ENCODE measurements around the gene LRP11. TPM values are rescaled to one million over a fixed set of nuclear protein-coding genes. Genes with fewer than 3 reads are reported as not detected.

Gene LRP11
- polyA plus RNA-seq, 1 experiment: 26.3 TPM

GRCh38 chr6:149888093-149888492, 23.9 kb upstream of the LRP11 start:
- H3K27me3 ChIP-seq (ENCODE audit: control insufficient read depth, insufficient read depth, low read length): no peaks in the 10 kb centered on the region; the same call in 1 of the 2 replicates
- ChIA-PET CTCF (no interaction called here), POLR2A (no interaction called here)
- no peak for TF ChIP-seq CTCF (IDR thresholded peaks at IDR 0.05; ENCODE audit: insufficient read depth, low read depth, low read length)
- H3K4me3 ChIP-seq (ENCODE audit: low read depth, low read length): no peak overlapping the region
- DNase-seq (ENCODE audit: low read depth): no peak
- H3K36me3 ChIP-seq (ENCODE audit: control insufficient read depth, insufficient read depth, low read length): no peaks in the 10 kb centered on the region

- no peak for TF ChIP-seq CTCF (IDR thresholded peaks at IDR 0.05; ENCODE audit: insufficient read depth, low read depth, low read length)
- H3K4me3 ChIP-seq (ENCODE audit: low read depth, low read length): no peak overlapping the region
- DNase-seq (ENCODE audit: low read depth): no peak
- CTCF ChIA-PET: interaction anchor here (1.2 kb wide), 1 partner anchor 10 kb away, joined by 3 read pairs; no protein-coding TSS in a partner anchor
- no peaks in the 10 kb centered on the region for H3K36me3 ChIP-seq (ENCODE audit: control insufficient read depth, insufficient read depth, low read length)
- POLR2A ChIA-PET: no interaction called here
- H3K27me3 ChIP-seq (ENCODE audit: control insufficient read depth, insufficient read depth, low read length): no peaks in the 10 kb centered on the region; the same call in 1 of the 2 replicates
Measured at GRCh38 chr6:149887343-149887742, 23.2 kb upstream of the LRP11 start.

- POLR2A ChIA-PET: no interaction called here
- DNase-seq (ENCODE audit: low read depth): no peak
- Histone ChIP-seq H3K27me3 (ENCODE audit: control insufficient read depth, insufficient read depth, low read length) (no peaks in the 10 kb centered on the region; the same call in 1 of the 2 replicates), H3K36me3 (ENCODE audit: control insufficient read depth, insufficient read depth, low read length) (no peaks in the 10 kb centered on the region), H3K4me3 (ENCODE audit: low read depth, low read length) (no peak overlapping the region)
- CTCF ChIA-PET: interaction anchor here (1.2 kb wide), 1 partner anchor 46 kb away, joined by 3 read pairs; no protein-coding TSS in a partner anchor
- TF ChIP-seq CTCF (IDR thresholded peaks at IDR 0.05; ENCODE audit: insufficient read depth, low read depth, low read length): no peak
Measured at GRCh38 chr6:149885888-149886287, 21.7 kb upstream of the LRP11 start.

- Histone ChIP-seq H3K27me3 (ENCODE audit: control insufficient read depth, insufficient read depth, low read length) (peaks cover 3% of the 10 kb centered on the region), H3K36me3 (ENCODE audit: control insufficient read depth, insufficient read depth, low read length) (no peaks in the 10 kb centered on the region), H3K4me3 (ENCODE audit: low read depth, low read length) (no peak overlapping the region)
- ChIA-PET POLR2A (no interaction called here), CTCF (no interaction called here)
- DNase-seq (ENCODE audit: low read depth): no peak
- TF ChIP-seq CTCF (IDR thresholded peaks at IDR 0.05; ENCODE audit: insufficient read depth, low read depth, low read length): no peak
Measured at GRCh38 chr6:149884617-149885016, 20.5 kb upstream of the LRP11 start.

GRCh38 chr6:149884215-149884614, 20.1 kb upstream of the LRP11 start:
- CTCF ChIA-PET: no interaction called here
- Histone ChIP-seq H3K27me3 (ENCODE audit: control insufficient read depth, insufficient read depth, low read length) (peaks cover 3% of the 10 kb centered on the region), H3K4me3 (ENCODE audit: low read depth, low read length) (no peak overlapping the region), H3K36me3 (ENCODE audit: control insufficient read depth, insufficient read depth, low read length) (no peaks in the 10 kb centered on the region)
- no peak for DNase-seq (ENCODE audit: low read depth)
- POLR2A ChIA-PET: no interaction called here
- no peak for TF ChIP-seq CTCF (IDR thresholded peaks at IDR 0.05; ENCODE audit: insufficient read depth, low read depth, low read length)
